ENCODE measurements around the gene PLEKHJ1.
"Not testable (repeated sequence)": the region's sequence is repeated elsewhere in the genome, so short reads cannot be mapped to it uniquely, and the experiment has no call there.

Gene PLEKHJ1, protein sequence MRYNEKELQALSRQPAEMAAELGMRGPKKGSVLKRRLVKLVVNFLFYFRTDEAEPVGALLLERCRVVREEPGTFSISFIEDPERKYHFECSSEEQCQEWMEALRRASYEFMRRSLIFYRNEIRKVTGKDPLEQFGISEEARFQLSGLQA
- 19.1 to 47.2 reads per million in 2 donors for total RNA-seq

GRCh38 chr19:2236314-2237050 lies at the start of gene PLEKHJ1, which contains the start of gene SF3A2:
TSS of gene PLEKHJ1 (minus strand) at chr19:2236329. CDS start at chr19:2236248, 81 bp downstream.
TSS of gene SF3A2 (plus strand) at chr19:2236824. CDS start at chr19:2243419, 6,595 bp downstream.
- DNase-seq, result peak; percentile 95

GRCh38 chr19:2283835-2284507 lies 47.8 kb upstream of the PLEKHJ1 start:
- no peak for DNase-seq

GRCh38 chr19:2282862-2283237 lies 46.7 kb upstream of the PLEKHJ1 start:
- no peak for DNase-seq

GRCh38 chr19:2282062-2282861 lies 46.1 kb upstream of the PLEKHJ1 start, which contains the start of gene PEAK3:
TSS of gene PEAK3 (minus strand) at chr19:2282175. CDS start at chr19:2280931, 1,244 bp downstream.
- no peak for DNase-seq

DNA sequence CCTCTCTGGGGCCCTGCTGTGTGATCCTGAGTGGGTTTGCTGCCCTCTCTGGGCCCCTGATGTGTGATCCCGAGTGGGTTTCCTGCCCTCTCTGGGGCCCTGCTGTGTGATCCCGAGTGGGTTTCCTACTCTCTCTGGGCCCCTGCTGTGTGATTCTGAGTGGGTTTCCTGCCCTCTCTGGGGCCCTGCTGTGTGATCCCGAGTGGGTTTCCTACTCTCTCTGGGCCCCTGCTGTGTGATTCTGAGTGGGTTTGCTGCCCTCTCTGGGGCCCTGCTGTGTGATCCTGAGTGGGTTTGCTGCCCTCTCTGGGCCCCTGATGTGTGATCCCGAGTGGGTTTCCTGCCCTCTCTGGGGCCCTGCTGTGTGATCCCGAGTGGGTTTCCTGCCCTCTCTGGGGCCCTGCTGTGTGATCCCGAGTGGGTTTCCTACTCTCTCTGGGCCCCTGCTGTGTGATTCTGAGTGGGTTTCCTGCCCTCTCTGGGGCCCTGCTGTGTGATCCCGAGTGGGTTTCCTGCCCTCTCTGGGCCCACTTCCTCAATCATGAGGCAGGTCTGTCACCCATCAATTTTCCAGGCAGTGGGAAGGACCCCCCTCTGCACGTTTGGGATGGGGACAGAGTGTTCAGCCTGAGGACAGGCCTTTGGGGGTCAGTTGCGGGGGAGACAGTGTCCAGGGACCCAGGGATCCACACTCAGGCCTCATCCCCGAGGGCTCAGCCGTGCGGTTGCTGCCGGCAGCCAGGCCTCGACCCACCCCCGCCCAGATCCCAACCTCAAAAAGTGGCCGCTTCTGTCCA lies 45.3 kb upstream of the PLEKHJ1 start:
- DNase-seq, result not testable (repeated sequence)

GRCh38 chr19:2280633-2281264 lies 44.6 kb upstream of the PLEKHJ1 start:
- DNase-seq, result no peak

GRCh38 chr19:2278459-2279158 lies 42.5 kb upstream of the PLEKHJ1 start:
- DNase-seq, result no peak

GRCh38 chr19:2277138-2277537 lies 41.0 kb upstream of the PLEKHJ1 start:
- no peak for DNase-seq

DNA sequence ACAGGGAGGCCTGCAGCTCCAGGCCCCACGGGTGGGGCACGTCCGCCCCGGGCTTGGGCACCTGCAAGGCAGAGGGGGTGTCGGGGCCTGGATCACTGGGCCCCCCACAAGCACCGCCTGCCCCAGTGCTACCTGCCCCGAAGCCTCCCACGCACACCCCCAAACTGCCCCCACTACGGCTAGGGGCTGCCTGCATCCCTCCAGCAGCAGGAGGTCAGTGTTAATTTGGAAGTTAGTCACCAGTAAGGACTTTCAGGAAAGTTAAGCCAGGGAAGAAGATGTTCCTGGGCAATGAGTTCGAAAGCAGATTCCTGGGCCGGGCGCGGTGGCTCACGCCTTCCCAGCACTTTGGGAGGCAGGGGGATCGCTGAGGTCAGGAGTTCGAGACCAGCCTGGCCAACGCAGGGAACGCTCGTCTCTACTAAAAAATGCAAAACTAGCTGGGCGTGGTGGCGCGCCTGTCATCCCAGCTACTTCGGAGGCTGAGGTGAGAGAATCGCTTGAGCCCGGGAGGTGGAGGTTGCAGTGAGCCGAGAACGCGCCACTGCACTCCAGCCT lies 40.4 kb upstream of the PLEKHJ1 start:
- DNase-seq, result no peak

GRCh38 chr19:2275588-2276428 lies 39.7 kb upstream of the PLEKHJ1 start:
- no peak for DNase-seq

- DNase-seq, result no peak
Measured at GRCh38 chr19:2274931-2275535, 38.9 kb upstream of the PLEKHJ1 start.

- DNase-seq, result no peak
Measured at GRCh38 chr19:2274185-2274711, 38.1 kb upstream of the PLEKHJ1 start.

GRCh38 chr19:2273356-2274184 lies 37.4 kb upstream of the PLEKHJ1 start:
- DNase-seq, result peak; percentile 75

- no peak for DNase-seq
Measured at GRCh38 chr19:2271234-2272103, 35.3 kb upstream of the PLEKHJ1 start.

GRCh38 chr19:2270423-2271233 lies 34.5 kb upstream of the PLEKHJ1 start:
- DNase-seq, result peak; percentile 63

- peak; percentile 36 for DNase-seq
Measured at GRCh38 chr19:2270157-2270422, 34.0 kb upstream of the PLEKHJ1 start.

Measured in T-helper 9 cell (primary cell).